ENCODE results near the gene APRT.

The APRT gene

DNA sequence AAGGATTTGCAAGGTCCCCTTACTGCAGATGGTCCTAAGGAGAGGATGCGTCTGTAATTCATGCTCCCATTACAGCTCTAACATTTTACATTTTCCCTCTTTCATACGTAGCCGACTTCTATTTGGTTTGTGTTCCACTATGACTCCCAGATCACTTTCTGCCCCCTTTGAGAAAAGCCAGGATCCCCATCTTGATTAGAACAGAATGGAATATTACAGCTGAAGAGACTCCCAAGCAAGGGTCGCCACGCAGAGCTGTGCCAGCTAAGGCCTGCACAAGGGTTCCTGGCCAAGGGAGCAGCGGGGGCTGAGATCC, 11.5 kb downstream of the APRT start:
- H3K4me2 ChIP-seq (ENCODE audit: low read length) = peak overlapping the region; percentile 91
- no peaks in the 10 kb centered on the region for H3K9me3 ChIP-seq (ENCODE audit: control insufficient read depth, insufficient read depth, low read length)
- no peaks in the 10 kb centered on the region for H3K9me2 ChIP-seq (replicated peaks; ENCODE audit: control insufficient read depth, low read length)
- no peaks in the 10 kb centered on the region for H3K27me3 ChIP-seq (ENCODE audit: control insufficient read depth, low read length)
- peaks cover 49% of the 10 kb centered on the region for H3K4me1 ChIP-seq (ENCODE audit: control insufficient read depth, low read length)
- peaks cover 37% of the 10 kb centered on the region for H3K36me3 ChIP-seq (ENCODE audit: control insufficient read depth, low read length)
- H3F3A ChIP-seq (ENCODE audit: control insufficient read depth, insufficient read depth) = peaks cover 26% of the 10 kb centered on the region
- peak overlapping the region; percentile 98 for H3K4me3 ChIP-seq (ENCODE audit: low read length)
- TF ChIP-seq, protein P1, sequence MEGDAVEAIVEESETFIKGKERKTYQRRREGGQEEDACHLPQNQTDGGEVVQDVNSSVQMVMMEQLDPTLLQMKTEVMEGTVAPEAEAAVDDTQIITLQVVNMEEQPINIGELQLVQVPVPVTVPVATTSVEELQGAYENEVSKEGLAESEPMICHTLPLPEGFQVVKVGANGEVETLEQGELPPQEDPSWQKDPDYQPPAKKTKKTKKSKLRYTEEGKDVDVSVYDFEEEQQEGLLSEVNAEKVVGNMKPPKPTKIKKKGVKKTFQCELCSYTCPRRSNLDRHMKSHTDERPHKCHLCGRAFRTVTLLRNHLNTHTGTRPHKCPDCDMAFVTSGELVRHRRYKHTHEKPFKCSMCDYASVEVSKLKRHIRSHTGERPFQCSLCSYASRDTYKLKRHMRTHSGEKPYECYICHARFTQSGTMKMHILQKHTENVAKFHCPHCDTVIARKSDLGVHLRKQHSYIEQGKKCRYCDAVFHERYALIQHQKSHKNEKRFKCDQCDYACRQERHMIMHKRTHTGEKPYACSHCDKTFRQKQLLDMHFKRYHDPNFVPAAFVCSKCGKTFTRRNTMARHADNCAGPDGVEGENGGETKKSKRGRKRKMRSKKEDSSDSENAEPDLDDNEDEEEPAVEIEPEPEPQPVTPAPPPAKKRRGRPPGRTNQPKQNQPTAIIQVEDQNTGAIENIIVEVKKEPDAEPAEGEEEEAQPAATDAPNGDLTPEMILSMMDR (IDR thresholded peaks at IDR 0.05; ENCODE audit: low read depth, low read length, poor library complexity, severe bottlenecking) = no peak
- TF ChIP-seq EZH2phosphoT487 (IDR thresholded peaks at IDR 0.05; ENCODE audit: borderline replicate concordance, low read length) = no peak
- H4K20me1 ChIP-seq (ENCODE audit: control insufficient read depth, insufficient read depth, low read depth, low read length) = peaks cover 4% of the 10 kb centered on the region; the same call in 1 of the 2 replicates
- peak overlapping the region; percentile 95 for H3K27ac ChIP-seq (ENCODE audit: low read depth, low read length)
- H3K79me2 ChIP-seq (ENCODE audit: control insufficient read depth, low read length) = peaks cover 40% of the 10 kb centered on the region

DNA sequence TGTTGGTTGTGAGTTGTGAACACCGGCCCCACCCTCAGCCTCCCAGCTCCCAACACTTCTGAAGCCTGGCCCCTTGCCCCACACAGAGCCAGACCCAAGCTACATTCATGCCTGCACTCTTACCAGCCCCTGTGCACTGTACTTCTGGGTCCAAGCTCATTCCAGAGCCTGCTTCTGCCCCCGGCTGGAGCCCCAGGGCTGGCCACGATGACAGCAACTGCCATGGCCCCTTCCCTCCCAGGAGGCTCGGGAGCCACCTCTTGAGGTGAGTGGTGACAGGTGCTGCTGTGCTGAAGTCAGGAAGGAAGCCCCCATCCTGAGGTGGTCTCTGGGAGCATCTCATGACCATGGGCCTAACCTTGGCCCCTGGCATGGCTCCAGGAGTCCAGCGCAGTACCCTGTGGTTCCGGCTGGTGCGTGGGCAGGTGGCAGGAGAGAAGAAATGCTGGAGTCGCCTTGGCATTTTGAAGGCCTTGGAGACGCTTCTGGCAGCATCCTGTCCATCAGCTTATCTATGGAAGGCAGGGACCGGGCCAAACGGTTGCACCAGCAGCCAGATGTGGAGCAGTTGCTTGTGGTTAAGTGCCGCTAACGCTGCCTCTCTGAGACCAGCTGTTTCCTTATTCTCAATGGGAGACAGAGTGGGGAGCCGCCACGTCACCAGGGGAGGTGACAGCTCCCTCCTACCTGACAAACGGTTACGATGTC, 12.0 kb downstream of the APRT start:
- peak overlapping the region; percentile 95 for H3K27ac ChIP-seq (ENCODE audit: low read depth, low read length)

DNA sequence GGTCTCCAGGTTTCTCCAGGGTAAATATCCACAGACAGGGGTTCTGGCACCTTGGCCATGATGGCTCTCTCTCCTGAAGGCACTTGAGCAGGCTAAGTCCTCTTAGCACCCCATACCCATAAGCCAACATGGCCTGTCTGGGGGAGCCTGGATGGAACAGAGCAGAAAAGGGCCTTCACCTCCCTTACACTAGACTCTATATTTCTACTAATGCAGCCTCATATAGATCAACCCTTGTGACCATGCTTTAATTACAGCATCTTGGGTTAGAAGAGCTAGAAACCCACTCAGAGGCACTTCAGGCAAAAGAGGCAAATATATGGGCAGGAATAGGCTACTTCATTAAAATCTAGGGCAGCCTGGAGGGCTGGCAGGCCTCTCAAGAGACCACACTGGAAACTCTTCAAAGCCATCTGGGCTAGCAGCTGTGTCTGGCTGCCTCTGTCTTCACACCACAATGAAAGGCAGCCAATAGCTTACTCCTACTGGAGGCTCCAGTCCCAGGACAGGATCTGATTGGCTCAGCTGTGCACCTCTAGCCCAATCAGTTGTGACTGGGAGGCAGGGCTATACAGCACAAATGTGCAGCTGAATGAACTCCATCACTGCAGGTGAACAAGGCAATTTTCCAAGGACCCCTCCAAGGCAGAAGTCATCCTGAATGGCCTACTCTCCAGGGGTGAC, 12.8 kb downstream of the APRT start:
- Histone ChIP-seq H3K4me3 (ENCODE audit: low read length) (0 out of 2 replicates have a peak overlapping the region, but pooled peaks have one; percentile 98), H3F3A (ENCODE audit: control insufficient read depth, insufficient read depth) (peaks cover 26% of the 10 kb centered on the region), H3K79me2 (ENCODE audit: control insufficient read depth, low read length) (peaks cover 26% of the 10 kb centered on the region), H3K4me2 (ENCODE audit: low read length) (peak overlapping the region; percentile 91; the same call in 1 of the 2 replicates), H3K27ac (ENCODE audit: low read depth, low read length) (peak overlapping the region; percentile 95), H3K9me2 (replicated peaks; ENCODE audit: control insufficient read depth, low read length) (no peaks in the 10 kb centered on the region), H3K27me3 (ENCODE audit: control insufficient read depth, low read length) (no peaks in the 10 kb centered on the region), H3K4me1 (ENCODE audit: control insufficient read depth, low read length) (peaks cover 56% of the 10 kb centered on the region), H4K20me1 (ENCODE audit: control insufficient read depth, insufficient read depth, low read depth, low read length) (no peaks in the 10 kb centered on the region), H3K9me3 (ENCODE audit: control insufficient read depth, insufficient read depth, low read length) (no peaks in the 10 kb centered on the region), H3K36me3 (ENCODE audit: control insufficient read depth, low read length) (peaks cover 25% of the 10 kb centered on the region)
- no peak for TF ChIP-seq EZH2phosphoT487 (IDR thresholded peaks at IDR 0.05; ENCODE audit: borderline replicate concordance, low read length)
- TF ChIP-seq, protein P1 (IDR thresholded peaks at IDR 0.05; ENCODE audit: low read depth, low read length, poor library complexity, severe bottlenecking) = no peak

More for the DNA sequence above, 12.0 kb downstream of the APRT start:
- Histone ChIP-seq H3K79me2 (ENCODE audit: control insufficient read depth, low read length) (peaks cover 35% of the 10 kb centered on the region), H3K9me2 (replicated peaks; ENCODE audit: control insufficient read depth, low read length) (no peaks in the 10 kb centered on the region), H3K4me3 (ENCODE audit: low read length) (peak overlapping the region; percentile 98), H3F3A (ENCODE audit: control insufficient read depth, insufficient read depth) (peaks cover 26% of the 10 kb centered on the region), H3K4me2 (ENCODE audit: low read length) (peak overlapping the region; percentile 91), H3K9me3 (ENCODE audit: control insufficient read depth, insufficient read depth, low read length) (no peaks in the 10 kb centered on the region), H3K36me3 (ENCODE audit: control insufficient read depth, low read length) (peaks cover 32% of the 10 kb centered on the region), H3K4me1 (ENCODE audit: control insufficient read depth, low read length) (peaks cover 49% of the 10 kb centered on the region), H4K20me1 (ENCODE audit: control insufficient read depth, insufficient read depth, low read depth, low read length) (0 out of 2 replicates have a peak, but pooled peaks cover 2% of the 10 kb centered on the region), H3K27me3 (ENCODE audit: control insufficient read depth, low read length) (no peaks in the 10 kb centered on the region)
- no peak for TF ChIP-seq EZH2phosphoT487 (IDR thresholded peaks at IDR 0.05; ENCODE audit: borderline replicate concordance, low read length)
- TF ChIP-seq, protein P1 (IDR thresholded peaks at IDR 0.05; ENCODE audit: low read depth, low read length, poor library complexity, severe bottlenecking) = no peak

Data from DOHH2 (cell line).